ENCODE data around the gene TELO2. TPM values are rescaled to one million over a fixed set of nuclear protein-coding genes. Genes with fewer than 3 reads are reported as not detected.

Gene TELO2
- 9.0 and 12.8 TPM in 2 replicates for total RNA-seq (2014; rRNA removed; shearing (Covaris generic))

GRCh38 chr16:1492923-1493745 is at the start of gene TELO2:
TSS of gene TELO2 (plus strand) at chr16:1493360. CDS start at chr16:1494282, 922 bp downstream.
- peak; percentile 66 for DNase-seq (ENCODE audit: low read depth)

- no peak for DNase-seq (ENCODE audit: low read depth)
Observed at GRCh38 chr16:1443403-1443973, 49.7 kb upstream of the TELO2 start.

- no peak for DNase-seq (ENCODE audit: low read depth)
Observed at GRCh38 chr16:1443980-1444729, 49.0 kb upstream of the TELO2 start, which contains the start of gene CCDC154. TSS of gene CCDC154 (minus strand) at chr16:1444556. CDS start at chr16:1444322, 234 bp downstream.

GRCh38 chr16:1444730-1445517 is 48.2 kb upstream of the TELO2 start:
- DNase-seq (ENCODE audit: low read depth): no peak

GRCh38 chr16:1445518-1446203 is 47.5 kb upstream of the TELO2 start:
- no peak for DNase-seq (ENCODE audit: low read depth)

GRCh38 chr16:1446296-1447080 is 46.7 kb upstream of the TELO2 start:
- DNase-seq (ENCODE audit: low read depth): no peak

GRCh38 chr16:1447965-1448364 is 45.2 kb upstream of the TELO2 start:
- DNase-seq (ENCODE audit: low read depth): no peak

- no peak for DNase-seq (ENCODE audit: low read depth)
Observed at GRCh38 chr16:1448536-1449116, 44.5 kb upstream of the TELO2 start.

- no peak for DNase-seq (ENCODE audit: low read depth)
Observed at GRCh38 chr16:1449201-1449788, 43.9 kb upstream of the TELO2 start.

- no peak for DNase-seq (ENCODE audit: low read depth)
Observed at GRCh38 chr16:1450218-1450617, 42.9 kb upstream of the TELO2 start.

GRCh38 chr16:1450841-1451240 is 42.3 kb upstream of the TELO2 start:
- no peak for DNase-seq (ENCODE audit: low read depth)

GRCh38 chr16:1451702-1452392 is 41.3 kb upstream of the TELO2 start:
- no peak for DNase-seq (ENCODE audit: low read depth)

- no peak for DNase-seq (ENCODE audit: low read depth)
Observed at GRCh38 chr16:1452530-1452929, 40.6 kb upstream of the TELO2 start.

GRCh38 chr16:1453316-1453715 is 39.8 kb upstream of the TELO2 start:
- no peak for DNase-seq (ENCODE audit: low read depth)

GRCh38 chr16:1454561-1454960 is 38.6 kb upstream of the TELO2 start:
- no peak for DNase-seq (ENCODE audit: low read depth)

- no peak for DNase-seq (ENCODE audit: low read depth)
Observed at GRCh38 chr16:1455190-1456171, 37.7 kb upstream of the TELO2 start.

- no peak for DNase-seq (ENCODE audit: low read depth)
Observed at GRCh38 chr16:1456951-1457350, 36.2 kb upstream of the TELO2 start.
